GM12878 (cell line): ENCODE data around the gene ATP6V0D1. TPM values are rescaled to one million over a fixed set of nuclear protein-coding genes. Genes with fewer than 3 reads are reported as not detected.

Experiments
- ATAC-seq: fragments of 200-7000 bp; cut with Tn5 transposase; 3 replicates; pipeline ENCODE4 v1.9.1; 2020; ENCODE audit warnings: mild to moderate bottlenecking, moderate library complexity
- BruUV-seq: library from RNA; stranded (reverse); fragments of 400-500 nt; replicated peaks from 2 replicates; lab custom pipeline; 2021; lab: Mats Ljungman, UMichigan
- CTCF ChIA-PET: fragments of 300-600 bp; sonication (Branson Sonifier 250); formaldehyde crosslinking; extraction: SDS; loops from one replicate; lab custom pipeline; 2021; ENCODE audit warnings: inconsistent platforms; lab: Yijun Ruan, JAX
- POLR2A ChIA-PET: fragments of 350-600 bp; formaldehyde crosslinking; extraction: SDS; loops from one replicate; lab custom pipeline; 2021; ENCODE audit warnings: inconsistent platforms; lab: Charles Lee
- RAD21 ChIA-PET: fragments of 300-600 bp; sonication (Branson Sonifier 250); formaldehyde crosslinking; loops from one replicate; lab custom pipeline; 2023; ENCODE audit warnings: antibody characterized with exemption; ENCODE audit not compliant: unreplicated experiment; lab: Charles Lee
- SMC1A ChIA-PET: fragments of 300-600 bp; sonication (Branson Sonifier 250); formaldehyde crosslinking; loops from one replicate; lab custom pipeline; 2023; ENCODE audit not compliant: unreplicated experiment, uncharacterized antibody; lab: Charles Lee
- DNase-seq: peaks from one replicate; pipeline ENCODE4 v3.0.0-alpha.2; 2011; ENCODE audit warnings: low read depth, low spot score
- FAIRE-seq: peaks from 3 replicates; lab custom pipeline; 2011; peaks lifted over from hg19 to GRCh38; lab: Jason Lieb, UNC
- H2AFZ ChIP-seq: 2 replicates; pipeline ENCODE4 v1.6.0; 2011; ENCODE audit warnings: low read depth, low read length, control low read depth; ENCODE audit not compliant: control insufficient read depth
- H3K27ac ChIP-seq: 2 replicates; pipeline ENCODE4 v1.5.1; 2011; ENCODE audit warnings: control low read depth; ENCODE audit not compliant: control insufficient read depth, insufficient read depth
- H3K27me3 ChIP-seq, 2 experiments: replicated peaks in 1 of 2; 2 replicates each; pipeline versions ENCODE4 v1.6.0 to v1.6.1; 2011; ENCODE audit warnings: low read length in 1 of 2; ENCODE audit not compliant: control insufficient read depth in 2 of 2, insufficient read depth in 2 of 2
- H3K36me3 ChIP-seq, 2 experiments: 2 replicates each; pipeline ENCODE4 v1.5.1; 2011; ENCODE audit warnings: low read length in 1 of 2; ENCODE audit not compliant: control insufficient read depth in 2 of 2, insufficient read depth in 2 of 2
- H3K4me1 ChIP-seq: 2 replicates; pipeline ENCODE4 v1.6.1; 2011; ENCODE audit warnings: mild to moderate bottlenecking, low read length, moderate library complexity, mixed read lengths; ENCODE audit not compliant: control insufficient read depth, insufficient read depth
- H3K4me2 ChIP-seq: 2 replicates; pipeline ENCODE4 v1.6.0; 2011; ENCODE audit warnings: control low read depth; ENCODE audit not compliant: control insufficient read depth, insufficient read depth
- H3K4me3 ChIP-seq: fragments of 200-600 bp; sonication (generic); 2 replicates; pipeline ENCODE4 v1.5.1; 2016
- H3K79me2 ChIP-seq: 2 replicates; pipeline ENCODE4 v1.6.0; 2011; ENCODE audit warnings: low read length; ENCODE audit not compliant: control insufficient read depth, insufficient read depth
- H3K9ac ChIP-seq: 2 replicates; pipeline ENCODE4 v1.8.0; 2011; ENCODE audit warnings: low read length, control low read depth, mixed read lengths; ENCODE audit not compliant: control insufficient read depth, insufficient read depth
- H3K9me3 ChIP-seq: replicated peaks from 3 replicates; pipeline ENCODE4 v1.5.1; 2011; ENCODE audit warnings: mild to moderate bottlenecking, low read length; ENCODE audit not compliant: control insufficient read depth, insufficient read depth
- H4K20me1 ChIP-seq: 2 replicates; pipeline ENCODE4 v1.6.0; 2011; ENCODE audit not compliant: control insufficient read depth, insufficient read depth
- BCL11A ChIP-seq: IDR thresholded peaks from 2 replicates; pipeline ENCODE4 v1.6.1; 2011; ENCODE audit warnings: low read depth, low read length
- EGR1 ChIP-seq, 2 experiments: IDR thresholded peaks; 1 replicate in 1 of 2; 2 replicates in 1 of 2; pipeline ENCODE4 v1.6.1; 2011 to 2012; ENCODE audit warnings: low read depth in 2 of 2, low read length in 2 of 2, borderline replicate concordance in 1 of 2, mild to moderate bottlenecking in 1 of 2, moderate library complexity in 1 of 2
- KLF5 ChIP-seq: fragments of 450-650 bp; IDR thresholded peaks from 2 replicates; pipeline ENCODE4 v1.6.1; 2014; ENCODE audit warnings: mild to moderate bottlenecking; ENCODE audit not compliant: partially characterized antibody
- NR2C1 ChIP-seq: fragments of 450-650 bp; IDR thresholded peaks from 2 replicates; pipeline ENCODE4 v1.6.1; 2017; ENCODE audit warnings: antibody characterized with exemption, mild to moderate bottlenecking, moderate library complexity
- SIX5 ChIP-seq: IDR thresholded peaks from 2 replicates; pipeline ENCODE4 v1.6.1; 2011; ENCODE audit warnings: mild to moderate bottlenecking, low read depth, low read length, moderate library complexity; ENCODE audit not compliant: severe bottlenecking
- SREBF1 ChIP-seq: IDR thresholded peaks from 2 replicates; pipeline ENCODE4 v1.6.1; 2012; ENCODE audit warnings: mild to moderate bottlenecking, low read length
- STAT1 ChIP-seq: fragments of 450-650 bp; conservative IDR thresholded peaks from 2 replicates; pipeline ENCODE4 v1.6.1; 2014; ENCODE audit warnings: antibody characterized with exemption, mild to moderate bottlenecking
- TCF12 ChIP-seq: IDR thresholded peaks from 2 replicates; pipeline ENCODE4 v1.6.1; 2011; ENCODE audit warnings: low read depth, mild to moderate bottlenecking, low read length
- TCF7 ChIP-seq: IDR thresholded peaks from 2 replicates; pipeline ENCODE4 v1.6.1; 2014; ENCODE audit warnings: antibody characterized with exemption, borderline replicate concordance
- ZNF207 ChIP-seq: fragments of 450-650 bp; IDR thresholded peaks from 2 replicates; pipeline ENCODE4 v1.6.1; 2014; ENCODE audit warnings: antibody characterized with exemption, mild to moderate bottlenecking, borderline replicate concordance
- ZNF274 ChIP-seq: IDR thresholded peaks from one replicate; pipeline ENCODE4 v1.8.0; 2011; ENCODE audit not compliant: insufficient read length, insufficient read depth
- ZNF622 ChIP-seq: fragments of 450-650 bp; IDR thresholded peaks from 2 replicates; pipeline ENCODE4 v1.6.1; 2017; ENCODE audit warnings: mild to moderate bottlenecking, inconsistent platforms
- WGBS: methylation state at CpG from one replicate; pipeline ENCODE4 v1.1.6; 2016; ENCODE audit warnings: low lambda C conversion rate; ENCODE audit not compliant: insufficient replicate concordance, insufficient coverage; ENCODE audit errors: missing lambda C conversion rate; 5-methylcytosine and 5-hydroxymethylcytosine counted together
- in situ Hi-C: fragments of 300-500 bp; cut with MboI; formaldehyde crosslinking; loops from 9 replicates; pipeline ENCODE4 v1.14.3; 2018; ENCODE audit warnings: mixed read lengths
- intact Hi-C: fragments of 100-400 bp; cut with micrococcal nuclease; formaldehyde crosslinking; loops from one replicate; pipeline ENCODE4 v1.14.2; 2022; ENCODE audit not compliant: unreplicated experiment
- polyA plus RNA-seq, 11 experiments: library from polyadenylated mRNA; depleted of rRNA in 4 of 11; unstranded in 6 of 11; stranded (reverse) in 5 of 11; fragments of >200 nt; fragmentation: Nextera tagmentation in 4 of 11; fragmentation: Illumina TruSeq in 1 of 11; extraction: Ambion mirVana in 4 of 11; extraction: Trizol in 1 of 11; gene quantifications; 1 replicate in 1 of 11; 2 replicates in 10 of 11; pipeline versions ENCODE4 v1.2.1 to v1.2.3, GENCODE V29; 2011 to 2016; ENCODE audit warnings: inconsistent platforms in 2 of 11, missing spikeins in 2 of 11, low read depth in 1 of 11
- total RNA-seq, 4 experiments: library from RNA; depleted of rRNA in 3 of 4; stranded (reverse); fragments of >200 nt in 3 of 4; fragmentation: Illumina TruSeq in 1 of 4; extraction: Trizol in 1 of 4; gene quantifications; 2 replicates each; pipeline versions ENCODE4 v1.2.1 to v1.2.3, GENCODE V29; 2013 to 2021
- TF ChIP-seq, protein P1 (sequence below): IDR thresholded peaks from 2 replicates; pipeline ENCODE4 v1.6.1; 2011; ENCODE audit warnings: low read depth, low read length, improper control_type of control experiment, borderline replicate concordance
- TF ChIP-seq, protein P2 (sequence below): fragments of 450-650 bp; IDR thresholded peaks from 2 replicates; pipeline ENCODE4 v1.6.1; 2018; ENCODE audit warnings: borderline replicate concordance, mild to moderate bottlenecking; ENCODE audit not compliant: partially characterized antibody
- TF ChIP-seq, protein P3 (sequence below): fragments of 450-650 bp; formaldehyde crosslinking; IDR thresholded peaks from 2 replicates; pipeline ENCODE4 v1.5.0; 2022; ENCODE audit warnings: mild to moderate bottlenecking, missing genetic modification characterization

Gene ATP6V0D1
- total and polyA plus RNA-seq, 10 of the 15 experiments (the other 5 are each of a cell fraction or from before 2014, with no cell fraction given) = 28.1 to 141 (median 70.3) TPM

DNA sequence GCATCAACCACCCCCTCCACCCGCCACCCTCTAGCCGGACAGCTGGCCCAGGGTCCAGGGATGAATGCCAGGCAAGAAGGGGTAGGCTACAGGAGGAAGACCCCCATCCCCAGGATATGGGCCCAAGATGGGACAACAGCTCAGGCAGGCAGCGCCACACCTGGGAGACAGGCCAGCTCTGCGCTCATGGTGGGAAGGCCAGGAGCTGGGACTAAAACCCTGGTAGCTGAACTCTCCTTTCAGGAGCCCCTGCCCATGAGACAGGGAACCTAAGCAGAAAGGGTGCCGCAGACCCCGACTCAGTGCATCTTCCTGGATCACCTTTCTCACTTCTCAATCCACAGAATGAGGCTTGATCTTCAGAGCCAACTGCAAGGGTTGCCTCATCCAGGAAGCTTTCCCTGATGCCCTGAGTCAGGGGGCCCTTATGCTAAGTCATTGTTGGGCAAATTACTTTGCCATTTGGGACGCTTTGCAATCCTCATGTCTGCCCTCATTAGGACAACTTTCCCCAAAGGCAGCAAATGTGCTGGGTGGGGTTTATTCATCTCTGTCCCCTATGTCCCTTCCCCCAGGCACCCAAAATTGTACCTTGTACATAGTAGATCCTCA lies 73.7 kb downstream of the ATP6V0D1 start (continued):
- TF ChIP-seq NR2C1 (no peak), STAT1 (no peak), SREBF1 (no peak), EGR1 (IDR thresholded peaks at IDR 0.05; ENCODE audit: borderline replicate concordance in 1 of 2, low read depth in 2 of 2, low read length in 2 of 2) (no peak)
- TF ChIP-seq, protein P1, sequence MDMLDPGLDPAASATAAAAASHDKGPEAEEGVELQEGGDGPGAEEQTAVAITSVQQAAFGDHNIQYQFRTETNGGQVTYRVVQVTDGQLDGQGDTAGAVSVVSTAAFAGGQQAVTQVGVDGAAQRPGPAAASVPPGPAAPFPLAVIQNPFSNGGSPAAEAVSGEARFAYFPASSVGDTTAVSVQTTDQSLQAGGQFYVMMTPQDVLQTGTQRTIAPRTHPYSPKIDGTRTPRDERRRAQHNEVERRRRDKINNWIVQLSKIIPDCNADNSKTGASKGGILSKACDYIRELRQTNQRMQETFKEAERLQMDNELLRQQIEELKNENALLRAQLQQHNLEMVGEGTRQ = no peak

DNA sequence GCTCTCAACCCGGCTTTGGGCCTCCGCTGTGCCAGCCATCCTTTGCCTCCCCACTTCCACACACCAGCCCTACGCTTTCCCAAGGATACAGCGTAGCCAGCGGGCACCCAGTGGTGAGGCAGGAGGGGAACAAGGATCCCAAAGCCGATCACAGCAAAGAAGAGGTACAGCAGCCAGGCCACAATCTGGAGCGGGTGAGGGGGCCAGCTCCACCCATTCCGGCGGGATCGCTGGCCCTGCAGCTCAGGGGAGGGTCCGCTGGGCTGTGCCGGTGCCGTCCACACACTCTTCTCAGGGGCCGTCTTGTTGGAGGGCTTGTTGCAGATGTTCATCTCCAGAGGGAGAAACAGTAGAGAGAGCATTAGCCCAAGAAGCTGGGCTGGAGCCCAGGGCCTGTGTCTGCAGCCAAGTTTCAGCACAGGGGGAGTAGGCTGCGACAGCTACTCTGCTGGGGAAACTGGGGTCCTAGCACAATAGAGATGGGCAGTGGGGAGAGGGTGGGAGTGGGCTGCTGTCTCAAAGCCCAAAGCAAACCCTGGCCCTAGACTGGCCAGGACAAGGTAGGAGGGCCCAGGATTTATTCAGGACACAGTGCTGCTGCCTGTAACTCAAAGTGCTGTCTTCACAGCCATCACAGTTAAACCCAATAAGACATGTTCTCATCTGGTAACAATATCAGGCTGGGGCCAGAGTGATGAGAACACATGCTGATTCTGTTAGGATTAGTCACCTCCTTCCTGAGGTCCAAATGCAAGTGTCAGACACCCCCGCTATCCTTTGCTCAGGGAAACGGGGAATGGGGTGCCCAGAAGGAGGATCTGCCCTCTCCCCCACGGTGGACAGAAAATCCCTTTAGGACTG lies 74.6 kb downstream of the ATP6V0D1 start:
- H2AFZ ChIP-seq = no peak overlapping the region
- H3K36me3 ChIP-seq = no peaks in the 10 kb centered on the region
- ChIA-PET CTCF (interaction anchor here (0.6 kb wide), 1 partner anchor 125 kb away, joined by 3 read pairs; no protein-coding TSS in a partner anchor), POLR2A (no interaction called here), RAD21 (interaction anchor here (1.3 kb wide), 1 partner anchor 145 kb away, joined by 3 read pairs; no protein-coding TSS in a partner anchor), SMC1A (no interaction called here)
- H4K20me1 ChIP-seq = no peaks in the 10 kb centered on the region
- WGBS = 47% methylated on average over 18 of the region's 18 CpGs
- no peak overlapping the region for H3K27ac ChIP-seq
- H3K9ac ChIP-seq = no peak overlapping the region
- no peaks in the 10 kb centered on the region for H3K9me3 ChIP-seq
- ATAC-seq (no peak), FAIRE-seq (no peak), DNase-seq (no peak)
- in situ Hi-C loops (loop anchor here (25.0 kb wide), 1 partner anchor 419 kb away; the partner anchor contains the start of gene CES4A), intact Hi-C loops (no loop called here)
- no TSS peak for BruUV-seq
- H3K4me1 ChIP-seq = no peaks in the 10 kb centered on the region
- H3K79me2 ChIP-seq = no peaks in the 10 kb centered on the region
- no peak overlapping the region for H3K4me3 ChIP-seq
- no peaks in the 10 kb centered on the region; a peak in 1 of 4 replicates for H3K27me3 ChIP-seq
- no peak overlapping the region for H3K4me2 ChIP-seq
- TF ChIP-seq, protein P2, sequence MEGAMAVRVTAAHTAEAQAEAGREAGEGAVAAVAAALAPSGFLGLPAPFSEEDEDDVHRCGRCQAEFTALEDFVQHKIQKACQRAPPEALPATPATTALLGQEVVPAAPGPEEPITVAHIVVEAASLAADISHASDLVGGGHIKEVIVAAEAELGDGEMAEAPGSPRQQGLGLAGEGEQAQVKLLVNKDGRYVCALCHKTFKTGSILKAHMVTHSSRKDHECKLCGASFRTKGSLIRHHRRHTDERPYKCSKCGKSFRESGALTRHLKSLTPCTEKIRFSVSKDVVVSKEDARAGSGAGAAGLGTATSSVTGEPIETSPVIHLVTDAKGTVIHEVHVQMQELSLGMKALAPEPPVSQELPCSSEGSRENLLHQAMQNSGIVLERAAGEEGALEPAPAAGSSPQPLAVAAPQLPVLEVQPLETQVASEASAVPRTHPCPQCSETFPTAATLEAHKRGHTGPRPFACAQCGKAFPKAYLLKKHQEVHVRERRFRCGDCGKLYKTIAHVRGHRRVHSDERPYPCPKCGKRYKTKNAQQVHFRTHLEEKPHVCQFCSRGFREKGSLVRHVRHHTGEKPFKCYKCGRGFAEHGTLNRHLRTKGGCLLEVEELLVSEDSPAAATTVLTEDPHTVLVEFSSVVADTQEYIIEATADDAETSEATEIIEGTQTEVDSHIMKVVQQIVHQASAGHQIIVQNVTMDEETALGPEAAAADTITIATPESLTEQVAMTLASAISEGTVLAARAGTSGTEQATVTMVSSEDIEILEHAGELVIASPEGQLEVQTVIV = no peak
- no peak for TF ChIP-seq TCF7
- TF ChIP-seq KLF5 = no peak
- TF ChIP-seq ZNF274 = no peak
- TF ChIP-seq, protein P3, sequence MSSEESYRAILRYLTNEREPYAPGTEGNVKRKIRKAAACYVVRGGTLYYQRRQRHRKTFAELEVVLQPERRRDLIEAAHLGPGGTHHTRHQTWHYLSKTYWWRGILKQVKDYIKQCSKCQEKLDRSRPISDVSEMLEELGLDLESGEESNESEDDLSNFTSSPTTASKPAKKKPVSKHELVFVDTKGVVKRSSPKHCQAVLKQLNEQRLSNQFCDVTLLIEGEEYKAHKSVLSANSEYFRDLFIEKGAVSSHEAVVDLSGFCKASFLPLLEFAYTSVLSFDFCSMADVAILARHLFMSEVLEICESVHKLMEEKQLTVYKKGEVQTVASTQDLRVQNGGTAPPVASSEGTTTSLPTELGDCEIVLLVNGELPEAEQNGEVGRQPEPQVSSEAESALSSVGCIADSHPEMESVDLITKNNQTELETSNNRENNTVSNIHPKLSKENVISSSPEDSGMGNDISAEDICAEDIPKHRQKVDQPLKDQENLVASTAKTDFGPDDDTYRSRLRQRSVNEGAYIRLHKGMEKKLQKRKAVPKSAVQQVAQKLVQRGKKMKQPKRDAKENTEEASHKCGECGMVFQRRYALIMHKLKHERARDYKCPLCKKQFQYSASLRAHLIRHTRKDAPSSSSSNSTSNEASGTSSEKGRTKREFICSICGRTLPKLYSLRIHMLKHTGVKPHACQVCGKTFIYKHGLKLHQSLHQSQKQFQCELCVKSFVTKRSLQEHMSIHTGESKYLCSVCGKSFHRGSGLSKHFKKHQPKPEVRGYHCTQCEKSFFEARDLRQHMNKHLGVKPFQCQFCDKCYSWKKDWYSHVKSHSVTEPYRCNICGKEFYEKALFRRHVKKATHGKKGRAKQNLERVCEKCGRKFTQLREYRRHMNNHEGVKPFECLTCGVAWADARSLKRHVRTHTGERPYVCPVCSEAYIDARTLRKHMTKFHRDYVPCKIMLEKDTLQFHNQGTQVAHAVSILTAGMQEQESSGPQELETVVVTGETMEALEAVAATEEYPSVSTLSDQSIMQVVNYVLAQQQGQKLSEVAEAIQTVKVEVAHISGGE (CRISPR knock-in tag) = no peak
- no peak for TF ChIP-seq SIX5
- no peak for TF ChIP-seq ZNF622
- no peak for TF ChIP-seq ZNF207
- no peak for TF ChIP-seq TCF12
- TF ChIP-seq BCL11A = no peak
